SK-N-SH (cell line): ENCODE results near the gene MICAL2. TPM values are rescaled to one million over a fixed set of nuclear protein-coding genes. Genes with fewer than 3 reads are reported as not detected.
A peak's percentile ranks its signal among the peaks of the same experiment; 100 is the strongest.

Source experiments
- CTCF ChIA-PET: fragments of 300-600, 350-600 bp; formaldehyde crosslinking; extraction: SDS; loops from one replicate; lab custom pipeline; 2021; lab: Yijun Ruan, JAX
- POLR2A ChIA-PET: fragments of 350-600 bp; sonication (Branson Sonifier 250); formaldehyde crosslinking; extraction: SDS; loops from one replicate; lab custom pipeline; 2020; ENCODE audit warnings: antibody characterized with exemption, inconsistent platforms; lab: Yijun Ruan, JAX
- DNase-seq: peaks from one replicate; pipeline ENCODE4 v3.0.0; 2012
- H2AFZ ChIP-seq: fragments of 200-600 bp; sonication (generic); 2 replicates; pipeline ENCODE4 v1.8.1; 2016; ENCODE audit warnings: antibody characterized with exemption, mild to moderate bottlenecking, low read depth
- H3F3A ChIP-seq: fragments of 200-600 bp; sonication (generic); replicated peaks from 2 replicates; pipeline ENCODE3; 2016; ENCODE audit warnings: antibody characterized with exemption, mild to moderate bottlenecking; ENCODE audit not compliant: insufficient read depth
- H3K27ac ChIP-seq, 2 experiments: fragments of 200-500 bp in 1 of 2; fragments of 200-600 bp in 1 of 2; sonication (Bioruptor generic) in 1 of 2; sonication (generic), shearing (Covaris generic) in 1 of 2; 2 replicates each; pipeline versions ENCODE4 v1.5.1 to v1.6.1; 2014 to 2016; ENCODE audit warnings: low read depth in 2 of 2, inconsistent platforms in 1 of 2, low read length in 1 of 2, mild to moderate bottlenecking in 1 of 2, mixed read lengths in 1 of 2
- H3K27me3 ChIP-seq: fragments of 200-600 bp; sonication (generic), shearing (Covaris generic); 2 replicates; pipeline ENCODE4 v1.6.1; 2016; ENCODE audit warnings: mixed run types; ENCODE audit not compliant: insufficient read depth
- H3K36me3 ChIP-seq, 2 experiments: fragments of 200-500 bp in 1 of 2; fragments of 200-600 bp in 1 of 2; sonication (Bioruptor generic) in 1 of 2; sonication (generic) in 1 of 2; replicated peaks in 1 of 2; 2 replicates each; pipeline versions ENCODE3 to v1.5.1; 2014 to 2016; ENCODE audit warnings: low read length in 1 of 2, mild to moderate bottlenecking in 1 of 2; ENCODE audit not compliant: insufficient read depth in 2 of 2, control insufficient read depth in 1 of 2
- H3K4me1 ChIP-seq, 2 experiments: fragments of 200-500 bp in 1 of 2; fragments of 200-600 bp in 1 of 2; sonication (Bioruptor generic) in 1 of 2; sonication (generic), shearing (Covaris generic) in 1 of 2; 2 replicates each; pipeline versions ENCODE4 v1.5.1 to v1.6.1; 2014 to 2016; ENCODE audit warnings: low read depth in 1 of 2, low read length in 1 of 2, mixed run types in 1 of 2; ENCODE audit not compliant: insufficient read depth in 2 of 2, control insufficient read depth in 1 of 2
- H3K4me2 ChIP-seq: fragments of 200-600 bp; sonication (generic), shearing (Covaris generic); 2 replicates; pipeline ENCODE4 v1.6.1; 2017; ENCODE audit warnings: mixed run types
- H3K4me3 ChIP-seq, 2 experiments: fragments of 200-500 bp in 1 of 2; fragments of 200-600 bp in 1 of 2; sonication (Bioruptor generic) in 1 of 2; sonication (generic), shearing (Covaris generic) in 1 of 2; 2 replicates each; pipeline versions ENCODE4 v1.5.1 to v1.8.1; 2014 to 2016; ENCODE audit warnings: low read depth in 2 of 2, inconsistent platforms in 1 of 2, low read length in 1 of 2, mild to moderate bottlenecking in 1 of 2, mixed read lengths in 1 of 2, moderate library complexity in 1 of 2
- H3K79me2 ChIP-seq: fragments of 200-600 bp; sonication (generic); 2 replicates; pipeline ENCODE4 v1.8.1; 2017; ENCODE audit warnings: mild to moderate bottlenecking; ENCODE audit not compliant: insufficient read depth
- H3K9ac ChIP-seq: fragments of 200-600 bp; sonication (generic); 2 replicates; pipeline ENCODE4 v1.6.1; 2017; ENCODE audit warnings: mixed run types
- H3K9me2 ChIP-seq: fragments of 200-600 bp; sonication (generic); 2 replicates; pipeline ENCODE4 v1.6.1; 2017; ENCODE audit warnings: mixed run types
- H3K9me3 ChIP-seq: fragments of 200-600 bp; sonication (generic); 2 replicates; pipeline ENCODE4 v1.6.1; 2017; ENCODE audit warnings: mixed run types, mild to moderate bottlenecking, moderate library complexity
- H4K20me1 ChIP-seq: fragments of 200-600 bp; sonication (generic); 2 replicates; pipeline ENCODE4 v1.6.1; 2017; ENCODE audit warnings: mild to moderate bottlenecking, mixed run types; ENCODE audit not compliant: insufficient read depth
- CHD2 ChIP-seq: fragments of 150-350 bp; IDR thresholded peaks from 2 replicates; pipeline ENCODE4 v1.6.1; 2018; ENCODE audit warnings: low read length; ENCODE audit not compliant: partially characterized antibody
- CTCF ChIP-seq: fragments of 200-600 bp; sonication (generic); IDR thresholded peaks from 2 replicates; pipeline ENCODE4 v1.6.1; 2017; ENCODE audit warnings: antibody characterized with exemption, mild to moderate bottlenecking, moderate library complexity
- EP300 ChIP-seq, 2 experiments: IDR thresholded peaks; 2 replicates each; pipeline versions ENCODE4 v1.4.0 to v1.6.1; 2012; ENCODE audit warnings: borderline replicate concordance in 1 of 2, low read depth in 1 of 2, low read length in 1 of 2
- FOXM1 ChIP-seq: IDR thresholded peaks from 2 replicates; pipeline ENCODE4 v1.4.0; 2012; ENCODE audit warnings: low read depth, mild to moderate bottlenecking
- GABPA ChIP-seq: IDR thresholded peaks from 2 replicates; pipeline ENCODE4 v1.4.0; 2012; ENCODE audit warnings: low read depth, mild to moderate bottlenecking
- GATA2 ChIP-seq: sonication (generic); formaldehyde crosslinking; IDR thresholded peaks from 2 replicates; pipeline ENCODE4 v1.5.0; 2020; ENCODE audit warnings: mild to moderate bottlenecking, missing genetic modification reagents
- JUND ChIP-seq: IDR thresholded peaks from 2 replicates; pipeline ENCODE4 v1.4.0; 2012
- MAX ChIP-seq: IDR thresholded peaks from 2 replicates; pipeline ENCODE4 v1.4.0; 2012; ENCODE audit warnings: low read depth
- MEF2A ChIP-seq: IDR thresholded peaks from 2 replicates; pipeline ENCODE4 v1.4.0; 2012; ENCODE audit warnings: low read depth, borderline replicate concordance
- NRF1 ChIP-seq: IDR thresholded peaks from 2 replicates; pipeline ENCODE4 v1.6.1; 2012; ENCODE audit warnings: low read depth, mild to moderate bottlenecking, low read length
- PBX3 ChIP-seq: IDR thresholded peaks from 2 replicates; pipeline ENCODE4; 2012
- RAD21 ChIP-seq: IDR thresholded peaks from 2 replicates; pipeline ENCODE4 v1.6.1; 2012; ENCODE audit warnings: mild to moderate bottlenecking, low read length
- REST ChIP-seq: IDR thresholded peaks from 2 replicates; pipeline ENCODE4 v1.6.1; 2012; ENCODE audit warnings: mild to moderate bottlenecking, low read depth, low read length, moderate library complexity
- RXRA ChIP-seq: IDR thresholded peaks from 2 replicates; pipeline ENCODE4 v1.4.0; 2012; ENCODE audit warnings: low read depth, mild to moderate bottlenecking, borderline replicate concordance
- TCF12 ChIP-seq: IDR thresholded peaks from 2 replicates; pipeline ENCODE4 v1.4.0; 2012
- WGBS: methylation state at CpG from one replicate; pipeline ENCODE4 v1.1.6; 2017; ENCODE audit warnings: low lambda C conversion rate; 5-methylcytosine and 5-hydroxymethylcytosine counted together
- polyA plus RNA-seq, 3 experiments: library from polyadenylated mRNA; depleted of rRNA; stranded (reverse); fragments of >200 nt; gene quantifications; 2 replicates each; pipeline ENCODE4 v1.2.3, GENCODE V29; 2012

Gene MICAL2
- polyA plus RNA-seq, 1 of the 3 experiments (the other 2 are of a cell fraction), result 54.6 TPM

- TF ChIP-seq PBX3, result 0 out of 2 replicates have a peak, but pooled peaks have one; percentile 20
- no peak for TF ChIP-seq RXRA
- TF ChIP-seq MEF2A, result no peak
- TF ChIP-seq REST, result no peak
- no peak for TF ChIP-seq EP300 (IDR thresholded peaks at IDR 0.05; ENCODE audit: borderline replicate concordance in 1 of 2, low read depth in 1 of 2, low read length in 1 of 2)
These were observed at the start of gene MICAL2 (continued) for GRCh38 chr11:12110201-12110713.

GRCh38 chr11:12061851-12062560, 48.4 kb upstream of the MICAL2 start:
- Histone ChIP-seq H4K20me1 (no peaks in the 10 kb centered on the region), H3K9me3 (no peaks in the 10 kb centered on the region), H3K36me3 (no peaks in the 10 kb centered on the region), H2AFZ (no peak overlapping the region), H3F3A (peaks cover 6% of the 10 kb centered on the region), H3K9me2 (no peaks in the 10 kb centered on the region), H3K9ac (no peak overlapping the region), H3K4me2 (no peak overlapping the region), H3K4me3 (no peak overlapping the region), H3K27ac (no peak overlapping the region), H3K4me1 (peaks cover 3 to 8% of the 10 kb centered on the region in 2 experiments; a peak in 3 of 4 replicates), H3K79me2 (no peaks in the 10 kb centered on the region), H3K27me3 (no peaks in the 10 kb centered on the region)
- no peak for DNase-seq
- WGBS, result 97% methylated on average over 8 of the region's 9 CpGs
- ChIA-PET CTCF (interaction anchor here (1.2 to 6.9 kb wide), 7 partner anchors 14 to 220 kb away, joined by 3 to 39 read pairs (median 6); no protein-coding TSS in a partner anchor), POLR2A (interaction anchor here (0.7 kb wide), 1 partner anchor 282 kb away, joined by 3 read pairs; no protein-coding TSS in a partner anchor)
- TF ChIP-seq NRF1 (no peak), EP300 (IDR thresholded peaks at IDR 0.05; ENCODE audit: borderline replicate concordance in 1 of 2, low read depth in 1 of 2, low read length in 1 of 2) (no peak), RAD21 (no peak), GABPA (no peak), MEF2A (no peak), TCF12 (no peak), CTCF (no peak), GATA2 (CRISPR knock-in tag) (no peak), JUND (no peak), CHD2 (no peak), FOXM1 (no peak), MAX (no peak), PBX3 (no peak), REST (no peak)
